Stimulated activated CD4-positive, alpha-beta T cell treated with anti-CD3 and anti-CD28 coated beads, Interleukin-12 subunit alpha, Interleukin-12 subunit beta, amount 100 ng/mL, for 48 hours (primary cell): ENCODE results near the gene CACNA1I.

ENCODE experiments used
- DNase-seq, 3 donors: peaks; one replicate each; pipeline ENCODE4 v3.0.0-alpha.2; 2020; ENCODE audit warnings: low read depth in 2 of 3, low spot score in 1 of 3

The CACNA1I gene

DNA sequence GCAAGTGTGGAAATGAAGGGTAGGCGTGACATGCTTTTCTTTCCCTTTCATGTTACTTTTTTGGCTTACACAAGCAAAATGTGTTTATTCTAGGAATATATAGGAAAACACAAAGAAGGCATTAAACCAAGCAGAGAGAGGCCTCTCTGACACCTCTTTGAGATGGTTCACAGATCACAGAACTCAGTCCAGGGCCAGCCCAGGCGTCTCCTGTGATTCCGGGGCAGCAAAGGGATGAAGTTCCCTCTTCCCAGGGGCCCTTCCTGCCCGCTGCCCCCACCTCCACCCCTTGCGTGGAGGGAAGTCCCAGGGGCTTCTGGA is 78.0 kb downstream of the CACNA1I start:
- DNase-seq, result no peak

DNA sequence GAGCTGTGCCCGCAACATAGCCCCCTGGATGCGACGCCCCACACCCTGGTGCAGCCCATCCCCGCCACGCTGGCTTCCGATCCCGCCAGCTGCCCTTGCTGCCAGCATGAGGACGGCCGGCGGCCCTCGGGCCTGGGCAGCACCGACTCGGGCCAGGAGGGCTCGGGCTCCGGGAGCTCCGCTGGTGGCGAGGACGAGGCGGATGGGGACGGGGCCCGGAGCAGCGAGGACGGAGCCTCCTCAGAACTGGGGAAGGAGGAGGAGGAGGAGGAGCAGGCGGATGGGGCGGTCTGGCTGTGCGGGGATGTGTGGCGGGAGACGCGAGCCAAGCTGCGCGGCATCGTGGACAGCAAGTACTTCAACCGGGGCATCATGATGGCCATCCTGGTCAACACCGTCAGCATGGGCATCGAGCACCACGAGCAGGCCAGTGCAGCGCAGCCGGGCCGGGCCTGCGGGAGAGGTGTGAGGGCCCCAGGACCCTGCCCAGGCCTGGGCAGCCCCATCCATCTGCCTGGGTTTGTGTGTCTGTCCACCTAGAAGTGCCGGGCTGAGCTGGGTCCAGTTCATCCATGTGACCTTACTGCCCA is 79.0 kb downstream of the CACNA1I start:
- DNase-seq, result no peak

DNA sequence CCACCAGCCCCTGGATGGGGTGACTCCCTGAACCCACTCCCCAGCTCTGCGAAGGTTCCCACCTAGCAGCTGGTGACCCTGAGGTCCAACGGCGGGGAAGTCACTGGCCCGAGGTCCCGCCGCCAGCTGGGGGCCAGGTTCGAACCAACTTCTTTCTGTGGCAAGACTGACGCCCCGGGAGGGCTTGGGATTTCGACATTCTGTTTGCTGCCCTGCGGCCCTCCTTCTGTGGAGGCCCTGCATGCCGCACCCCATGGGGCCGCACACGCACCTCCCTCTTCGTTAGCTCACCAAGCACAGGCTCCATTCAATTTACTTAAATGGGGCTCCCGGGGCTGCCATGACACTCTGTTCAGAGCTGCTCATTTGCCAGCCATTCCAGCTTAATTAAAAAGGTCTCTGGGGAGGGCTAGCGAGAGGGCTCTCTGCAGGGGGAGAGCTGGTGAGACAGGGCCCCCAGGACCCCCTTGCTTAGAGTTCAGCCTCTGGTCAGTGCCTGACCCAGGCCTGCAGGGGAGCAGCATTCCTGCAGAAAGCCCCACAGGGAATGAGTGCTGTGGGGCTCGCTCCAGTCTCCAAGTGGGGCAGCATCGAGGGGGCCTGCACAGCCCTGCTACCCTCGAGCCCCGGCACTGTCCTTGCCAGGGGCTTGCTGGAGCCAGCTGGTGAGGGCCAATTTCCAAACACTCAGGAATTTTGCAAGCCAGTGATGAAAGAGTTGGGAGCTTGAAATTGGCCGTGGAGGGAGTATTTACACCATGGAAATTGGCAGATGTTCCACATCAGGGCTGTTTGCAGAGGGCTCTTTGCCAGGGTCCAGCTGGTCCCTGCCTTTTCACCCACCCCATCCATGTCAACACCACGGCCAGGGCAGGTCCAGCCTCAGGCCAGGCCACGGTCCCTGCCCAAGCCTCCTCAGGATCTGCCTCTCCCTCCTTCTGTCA is 80.8 kb downstream of the CACNA1I start:
- DNase-seq, result no peak

- DNase-seq, result no peak
Measured at GRCh38 chr22:39652990-39653786, 82.6 kb downstream of the CACNA1I start.

- no peak for DNase-seq
Measured at GRCh38 chr22:39653787-39654077, 83.2 kb downstream of the CACNA1I start.

- no peak for DNase-seq
Measured at GRCh38 chr22:39654131-39654926, 83.8 kb downstream of the CACNA1I start.

- no peak for DNase-seq
Measured at GRCh38 chr22:39655004-39655579, 84.5 kb downstream of the CACNA1I start.

- DNase-seq, result no peak
Measured at GRCh38 chr22:39655831-39656230, 85.3 kb downstream of the CACNA1I start.

DNA sequence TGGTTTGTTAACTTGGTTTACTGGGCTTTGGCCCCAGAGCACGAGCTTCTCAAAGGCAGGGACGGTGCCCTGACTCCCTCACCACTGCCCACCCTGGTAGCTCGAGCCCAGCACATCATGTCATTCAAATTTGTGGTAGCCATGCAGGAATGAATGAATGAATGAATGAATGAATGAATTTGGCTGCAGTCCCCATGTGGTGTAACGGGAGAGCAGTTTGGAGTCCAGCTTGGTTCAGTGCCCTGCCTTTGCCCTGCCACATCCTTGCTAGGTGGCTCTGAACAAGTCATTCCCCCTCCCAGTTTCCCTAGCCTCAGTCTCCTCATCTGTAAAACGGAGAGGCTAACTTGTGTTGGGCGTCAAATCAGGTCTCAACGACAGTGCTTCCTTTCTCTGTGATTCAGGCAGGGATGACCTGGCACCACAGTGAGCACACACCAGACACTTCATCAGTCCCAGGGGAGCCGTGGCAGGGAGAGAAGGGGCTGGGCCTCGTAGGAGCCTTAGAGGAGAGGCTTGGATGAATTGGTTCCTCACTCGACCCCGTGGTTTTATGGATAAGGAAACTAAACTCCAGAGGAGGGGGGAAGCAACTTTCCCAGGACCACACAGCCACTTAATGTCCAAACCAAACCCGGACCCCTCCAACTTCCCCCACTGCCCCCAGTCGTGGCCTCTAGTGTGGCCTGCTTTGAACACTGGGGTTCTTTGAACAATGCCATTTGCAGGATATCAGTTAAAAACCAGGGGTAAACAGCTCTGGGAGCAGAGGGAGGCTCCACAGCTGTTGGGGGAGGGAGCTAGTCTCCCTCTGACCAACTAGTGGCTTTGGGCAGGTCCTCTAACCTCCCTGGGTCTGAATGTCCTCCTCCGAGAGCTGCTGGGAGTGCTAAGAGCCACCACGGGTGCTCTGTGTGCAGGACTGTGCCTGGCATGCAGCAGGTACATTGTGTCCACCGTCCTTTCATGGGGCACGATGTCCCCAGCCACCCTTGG is 86.2 kb downstream of the CACNA1I start:
- no peak for DNase-seq

DNA sequence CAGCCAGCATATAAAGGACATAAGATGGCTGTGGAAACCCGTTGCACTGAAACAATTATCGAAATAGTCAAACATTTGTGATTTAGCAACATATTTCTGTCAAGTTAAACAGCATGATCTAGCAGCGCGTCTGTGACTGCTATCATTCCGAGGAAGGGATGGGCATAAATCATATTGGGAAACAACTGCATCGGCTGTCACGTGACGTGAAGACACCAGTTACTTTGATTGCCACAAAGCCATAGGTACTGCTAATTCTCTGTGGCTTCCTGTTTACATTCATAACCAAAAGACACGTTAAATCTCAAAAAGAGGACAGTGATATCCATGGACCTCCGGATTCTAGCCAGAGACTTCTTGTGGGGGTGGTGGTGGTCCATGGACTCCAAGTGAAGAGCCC is 87.8 kb downstream of the CACNA1I start:
- DNase-seq, result peak in 1 of 3 donors; percentile 10

GRCh38 chr22:39658806-39659463 is 88.4 kb downstream of the CACNA1I start:
- DNase-seq, result no peak

GRCh38 chr22:39661501-39661841 is 90.9 kb downstream of the CACNA1I start:
- no peak for DNase-seq

DNA sequence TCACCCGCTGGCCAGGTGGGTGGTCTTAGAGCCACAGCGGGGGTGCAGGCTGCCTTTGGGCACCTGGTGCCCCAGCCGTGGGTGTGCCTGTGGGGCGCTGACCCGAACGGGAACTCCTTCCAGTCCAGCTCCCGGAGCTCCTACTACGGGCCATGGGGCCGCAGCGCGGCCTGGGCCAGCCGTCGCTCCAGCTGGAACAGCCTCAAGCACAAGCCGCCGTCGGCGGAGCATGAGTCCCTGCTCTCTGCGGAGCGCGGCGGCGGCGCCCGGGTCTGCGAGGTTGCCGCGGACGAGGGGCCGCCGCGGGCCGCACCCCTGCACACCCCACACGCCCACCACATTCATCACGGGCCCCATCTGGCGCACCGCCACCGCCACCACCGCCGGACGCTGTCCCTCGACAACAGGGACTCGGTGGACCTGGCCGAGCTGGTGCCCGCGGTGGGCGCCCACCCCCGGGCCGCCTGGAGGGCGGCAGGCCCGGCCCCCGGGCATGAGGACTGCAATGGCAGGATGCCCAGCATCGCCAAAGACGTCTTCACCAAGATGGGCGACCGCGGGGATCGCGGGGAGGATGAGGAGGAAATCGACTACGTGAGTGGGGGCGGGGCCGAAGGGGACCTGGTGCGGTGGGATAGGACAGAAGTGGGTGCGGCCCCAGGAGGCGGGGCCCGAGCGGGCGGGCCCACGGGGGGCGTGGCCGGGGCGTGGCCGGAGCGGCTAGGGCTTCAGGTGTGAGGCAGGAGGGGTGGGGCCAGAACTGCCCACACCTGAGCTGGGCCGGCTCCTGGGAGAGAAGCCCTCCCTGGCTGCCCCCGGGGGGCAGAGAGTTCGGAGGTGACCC is 91.5 kb downstream of the CACNA1I start:
- DNase-seq, result peak; percentile 68 to 77 (median 71)

- no peak for DNase-seq
Measured at GRCh38 chr22:39662686-39663052, 92.1 kb downstream of the CACNA1I start.

DNA sequence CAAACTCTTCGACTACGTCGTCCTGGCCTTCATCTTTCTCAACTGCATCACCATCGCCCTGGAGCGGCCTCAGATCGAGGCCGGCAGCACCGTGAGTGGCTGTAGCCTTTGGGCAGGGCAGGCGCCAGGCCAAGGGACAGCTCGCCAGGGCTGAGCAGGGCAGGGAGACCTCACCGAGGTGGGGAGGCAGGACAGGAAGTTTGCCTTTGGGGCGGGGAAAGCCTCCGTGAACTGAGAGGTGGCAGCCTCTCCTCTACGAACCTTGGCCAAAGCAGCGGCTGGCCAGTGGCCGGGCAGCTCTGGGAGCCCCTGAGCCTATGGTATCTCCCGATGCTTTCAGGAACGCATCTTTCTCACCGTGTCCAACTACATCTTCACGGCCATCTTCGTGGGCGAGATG is 93.2 kb downstream of the CACNA1I start:
- no peak for DNase-seq

DNA sequence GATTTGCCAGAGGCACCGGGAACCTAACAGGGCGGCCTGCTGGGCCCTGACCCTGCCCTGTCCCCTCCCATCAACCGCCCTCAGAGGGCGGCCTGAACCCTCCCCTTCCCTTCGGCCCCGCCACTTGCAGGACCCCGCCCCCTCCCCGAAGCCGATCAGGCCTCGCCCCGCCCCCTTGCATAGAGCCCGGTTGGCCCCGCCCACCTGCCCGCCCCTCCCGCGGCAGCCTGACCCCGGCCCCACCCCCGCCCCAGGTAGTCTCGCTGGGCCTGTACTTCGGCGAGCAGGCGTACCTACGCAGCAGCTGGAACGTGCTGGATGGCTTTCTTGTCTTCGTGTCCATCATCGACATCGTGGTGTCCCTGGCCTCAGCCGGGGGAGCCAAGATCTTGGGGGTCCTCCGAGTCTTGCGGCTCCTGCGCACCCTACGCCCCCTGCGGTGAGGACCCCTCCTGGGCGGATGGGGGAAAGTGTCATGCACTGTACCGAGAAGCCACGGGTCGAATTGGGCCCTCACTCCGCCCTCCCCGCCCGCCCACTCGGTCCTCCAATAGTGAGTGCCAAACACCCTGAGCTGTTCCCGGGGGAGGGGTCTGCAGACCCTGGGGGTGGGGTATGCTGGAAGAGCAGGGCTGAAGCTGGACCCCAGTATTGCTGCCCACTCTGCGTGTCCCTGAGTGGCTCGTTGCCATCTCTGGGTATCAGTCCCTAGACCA is 94.1 kb downstream of the CACNA1I start:
- DNase-seq, result peak in 1 of 3 donors; percentile 17

GRCh38 chr22:39665229-39665628 is 94.7 kb downstream of the CACNA1I start:
- DNase-seq, result no peak
